ENCODE measurements around the gene NUTM1.

DNA sequence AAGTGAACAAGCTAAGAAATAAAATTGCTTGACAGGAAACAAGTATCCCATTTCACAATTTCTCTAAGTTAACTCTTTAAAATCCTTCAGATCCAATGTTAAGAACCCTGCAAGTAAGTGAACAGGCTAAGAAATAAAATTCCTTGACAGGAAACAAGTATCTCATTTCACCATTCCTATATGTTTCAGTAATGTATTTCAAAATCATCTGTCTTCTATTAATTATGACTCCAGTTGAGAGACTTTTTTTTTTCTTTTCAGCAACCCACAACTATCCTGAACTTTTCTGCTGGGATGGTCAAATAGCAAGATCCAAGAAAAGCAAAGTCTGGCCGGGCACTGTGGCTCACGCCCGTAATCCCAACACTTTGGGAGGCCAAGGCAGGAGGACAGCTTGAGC, 3.2 kb upstream of the NUTM1 start:
- TF ChIP-seq, protein P1, sequence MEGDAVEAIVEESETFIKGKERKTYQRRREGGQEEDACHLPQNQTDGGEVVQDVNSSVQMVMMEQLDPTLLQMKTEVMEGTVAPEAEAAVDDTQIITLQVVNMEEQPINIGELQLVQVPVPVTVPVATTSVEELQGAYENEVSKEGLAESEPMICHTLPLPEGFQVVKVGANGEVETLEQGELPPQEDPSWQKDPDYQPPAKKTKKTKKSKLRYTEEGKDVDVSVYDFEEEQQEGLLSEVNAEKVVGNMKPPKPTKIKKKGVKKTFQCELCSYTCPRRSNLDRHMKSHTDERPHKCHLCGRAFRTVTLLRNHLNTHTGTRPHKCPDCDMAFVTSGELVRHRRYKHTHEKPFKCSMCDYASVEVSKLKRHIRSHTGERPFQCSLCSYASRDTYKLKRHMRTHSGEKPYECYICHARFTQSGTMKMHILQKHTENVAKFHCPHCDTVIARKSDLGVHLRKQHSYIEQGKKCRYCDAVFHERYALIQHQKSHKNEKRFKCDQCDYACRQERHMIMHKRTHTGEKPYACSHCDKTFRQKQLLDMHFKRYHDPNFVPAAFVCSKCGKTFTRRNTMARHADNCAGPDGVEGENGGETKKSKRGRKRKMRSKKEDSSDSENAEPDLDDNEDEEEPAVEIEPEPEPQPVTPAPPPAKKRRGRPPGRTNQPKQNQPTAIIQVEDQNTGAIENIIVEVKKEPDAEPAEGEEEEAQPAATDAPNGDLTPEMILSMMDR (IDR thresholded peaks at IDR 0.05) = no peak
- TF ChIP-seq FOSL2 (IDR thresholded peaks at IDR 0.05; ENCODE audit: borderline replicate concordance, low read depth) (no peak), NFIC (IDR thresholded peaks at IDR 0.05; ENCODE audit: borderline replicate concordance) (no peak)
- TF ChIP-seq, protein P2, sequence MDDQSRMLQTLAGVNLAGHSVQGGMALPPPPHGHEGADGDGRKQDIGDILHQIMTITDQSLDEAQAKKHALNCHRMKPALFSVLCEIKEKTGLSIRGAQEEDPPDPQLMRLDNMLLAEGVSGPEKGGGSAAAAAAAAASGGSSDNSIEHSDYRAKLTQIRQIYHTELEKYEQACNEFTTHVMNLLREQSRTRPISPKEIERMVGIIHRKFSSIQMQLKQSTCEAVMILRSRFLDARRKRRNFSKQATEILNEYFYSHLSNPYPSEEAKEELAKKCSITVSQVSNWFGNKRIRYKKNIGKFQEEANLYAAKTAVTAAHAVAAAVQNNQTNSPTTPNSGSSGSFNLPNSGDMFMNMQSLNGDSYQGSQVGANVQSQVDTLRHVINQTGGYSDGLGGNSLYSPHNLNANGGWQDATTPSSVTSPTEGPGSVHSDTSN (IDR thresholded peaks at IDR 0.05) = no peak

Data from SK-N-SH (cell line).